ENCODE results near the gene TMEM238. TPM values are rescaled to one million over a fixed set of nuclear protein-coding genes. Genes with fewer than 3 reads are reported as not detected.

The TMEM238 gene
- total and polyA plus RNA-seq, 9 of the 15 experiments (the other 6 are each of a cell fraction or from before 2014, with no cell fraction given) = 0.18 to 5.1 (median 1.3) TPM; not detected in 4

DNA sequence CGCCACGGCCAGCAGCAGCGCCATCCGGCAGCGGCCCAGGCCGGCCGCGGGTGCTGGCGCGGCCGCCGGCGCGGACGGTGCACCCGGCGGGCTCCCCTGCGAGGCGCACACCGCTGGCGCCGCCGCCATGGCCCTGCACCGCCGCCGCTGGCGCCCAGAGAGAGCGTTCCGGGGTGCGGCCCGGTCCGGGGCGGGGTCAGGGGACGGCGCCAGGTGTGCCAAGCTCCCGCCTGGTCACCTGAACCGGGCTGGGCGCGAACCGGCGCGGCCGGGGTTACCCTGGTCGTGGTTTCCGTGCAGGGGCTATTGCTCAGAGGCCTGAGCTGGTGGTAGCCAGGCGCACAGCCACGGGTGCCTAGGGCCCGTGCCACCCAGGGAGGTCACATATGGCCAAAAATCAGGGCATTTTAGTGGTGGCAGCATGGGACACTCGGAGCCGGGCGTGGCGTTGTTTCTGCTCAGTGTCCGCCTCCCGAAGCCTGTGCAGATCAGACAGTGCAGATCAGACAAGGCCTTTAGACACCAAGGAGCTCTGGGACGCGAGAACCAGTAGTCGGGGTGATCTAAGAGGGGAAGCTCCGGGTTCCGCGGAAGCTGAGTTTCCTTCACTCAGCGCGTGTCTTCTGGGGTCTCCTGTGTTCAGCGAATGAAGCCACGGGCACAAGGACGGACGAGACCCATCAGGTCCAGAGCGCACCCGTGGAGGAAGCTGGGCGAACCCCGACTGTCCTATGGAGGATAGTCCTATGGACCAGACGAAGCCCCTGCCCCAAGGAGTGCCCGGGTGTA, at the start of gene TMEM238 (continued):
- TF ChIP-seq ZNF140 (CRISPR knock-in tag; IDR thresholded peaks at IDR 0.05) (no peak), SMAD1 (IDR thresholded peaks at IDR 0.05; ENCODE audit: low read depth, low read length, partially characterized antibody) (no peak), ATF7 (IDR thresholded peaks at IDR 0.05) (no peak), ZNF324 (CRISPR knock-in tag; IDR thresholded peaks at IDR 0.05) (no peak), GATAD2B (IDR thresholded peaks at IDR 0.05; ENCODE audit: borderline replicate concordance) (peak; percentile 63; the same call in 1 of the 2 replicates), ZNF3 (CRISPR knock-in tag; IDR thresholded peaks at IDR 0.05) (no peak), CHD2 (IDR thresholded peaks at IDR 0.05; ENCODE audit: low read depth, low read length) (no peak), TRIM24 (IDR thresholded peaks at IDR 0.05) (no peak), PTBP1 (IDR thresholded peaks at IDR 0.05; ENCODE audit: low read depth, low read length) (no peak), NR2C2 (CRISPR knock-in tag; IDR thresholded peaks at IDR 0.05) (no peak), NR2C2 (tag; IDR thresholded peaks at IDR 0.05) (peak; percentile 47), ZNF764 (CRISPR knock-in tag; IDR thresholded peaks at IDR 0.05; ENCODE audit: low read depth) (no peak), U2AF1 (optimal IDR thresholded peaks at IDR 0.05; ENCODE audit: low read depth, low read length) (no peak), SRSF1 (IDR thresholded peaks at IDR 0.05; ENCODE audit: low read depth, low read length) (no peak)
- TF ChIP-seq, protein P1, sequence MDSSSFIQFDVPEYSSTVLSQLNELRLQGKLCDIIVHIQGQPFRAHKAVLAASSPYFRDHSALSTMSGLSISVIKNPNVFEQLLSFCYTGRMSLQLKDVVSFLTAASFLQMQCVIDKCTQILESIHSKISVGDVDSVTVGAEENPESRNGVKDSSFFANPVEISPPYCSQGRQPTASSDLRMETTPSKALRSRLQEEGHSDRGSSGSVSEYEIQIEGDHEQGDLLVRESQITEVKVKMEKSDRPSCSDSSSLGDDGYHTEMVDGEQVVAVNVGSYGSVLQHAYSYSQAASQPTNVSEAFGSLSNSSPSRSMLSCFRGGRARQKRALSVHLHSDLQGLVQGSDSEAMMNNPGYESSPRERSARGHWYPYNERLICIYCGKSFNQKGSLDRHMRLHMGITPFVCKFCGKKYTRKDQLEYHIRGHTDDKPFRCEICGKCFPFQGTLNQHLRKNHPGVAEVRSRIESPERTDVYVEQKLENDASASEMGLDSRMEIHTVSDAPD (CRISPR knock-in tag; IDR thresholded peaks at IDR 0.05) = no peak
- TF ChIP-seq, protein P2, sequence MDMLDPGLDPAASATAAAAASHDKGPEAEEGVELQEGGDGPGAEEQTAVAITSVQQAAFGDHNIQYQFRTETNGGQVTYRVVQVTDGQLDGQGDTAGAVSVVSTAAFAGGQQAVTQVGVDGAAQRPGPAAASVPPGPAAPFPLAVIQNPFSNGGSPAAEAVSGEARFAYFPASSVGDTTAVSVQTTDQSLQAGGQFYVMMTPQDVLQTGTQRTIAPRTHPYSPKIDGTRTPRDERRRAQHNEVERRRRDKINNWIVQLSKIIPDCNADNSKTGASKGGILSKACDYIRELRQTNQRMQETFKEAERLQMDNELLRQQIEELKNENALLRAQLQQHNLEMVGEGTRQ (CRISPR knock-in tag; IDR thresholded peaks at IDR 0.05) = no peak
- TF ChIP-seq, protein P3, sequence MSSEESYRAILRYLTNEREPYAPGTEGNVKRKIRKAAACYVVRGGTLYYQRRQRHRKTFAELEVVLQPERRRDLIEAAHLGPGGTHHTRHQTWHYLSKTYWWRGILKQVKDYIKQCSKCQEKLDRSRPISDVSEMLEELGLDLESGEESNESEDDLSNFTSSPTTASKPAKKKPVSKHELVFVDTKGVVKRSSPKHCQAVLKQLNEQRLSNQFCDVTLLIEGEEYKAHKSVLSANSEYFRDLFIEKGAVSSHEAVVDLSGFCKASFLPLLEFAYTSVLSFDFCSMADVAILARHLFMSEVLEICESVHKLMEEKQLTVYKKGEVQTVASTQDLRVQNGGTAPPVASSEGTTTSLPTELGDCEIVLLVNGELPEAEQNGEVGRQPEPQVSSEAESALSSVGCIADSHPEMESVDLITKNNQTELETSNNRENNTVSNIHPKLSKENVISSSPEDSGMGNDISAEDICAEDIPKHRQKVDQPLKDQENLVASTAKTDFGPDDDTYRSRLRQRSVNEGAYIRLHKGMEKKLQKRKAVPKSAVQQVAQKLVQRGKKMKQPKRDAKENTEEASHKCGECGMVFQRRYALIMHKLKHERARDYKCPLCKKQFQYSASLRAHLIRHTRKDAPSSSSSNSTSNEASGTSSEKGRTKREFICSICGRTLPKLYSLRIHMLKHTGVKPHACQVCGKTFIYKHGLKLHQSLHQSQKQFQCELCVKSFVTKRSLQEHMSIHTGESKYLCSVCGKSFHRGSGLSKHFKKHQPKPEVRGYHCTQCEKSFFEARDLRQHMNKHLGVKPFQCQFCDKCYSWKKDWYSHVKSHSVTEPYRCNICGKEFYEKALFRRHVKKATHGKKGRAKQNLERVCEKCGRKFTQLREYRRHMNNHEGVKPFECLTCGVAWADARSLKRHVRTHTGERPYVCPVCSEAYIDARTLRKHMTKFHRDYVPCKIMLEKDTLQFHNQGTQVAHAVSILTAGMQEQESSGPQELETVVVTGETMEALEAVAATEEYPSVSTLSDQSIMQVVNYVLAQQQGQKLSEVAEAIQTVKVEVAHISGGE (CRISPR knock-in tag; IDR thresholded peaks at IDR 0.05) = peak in 2 of 3 experiments; percentile 16 to 28; a peak in 2 of 6 replicates
- TF ChIP-seq, protein P4, sequence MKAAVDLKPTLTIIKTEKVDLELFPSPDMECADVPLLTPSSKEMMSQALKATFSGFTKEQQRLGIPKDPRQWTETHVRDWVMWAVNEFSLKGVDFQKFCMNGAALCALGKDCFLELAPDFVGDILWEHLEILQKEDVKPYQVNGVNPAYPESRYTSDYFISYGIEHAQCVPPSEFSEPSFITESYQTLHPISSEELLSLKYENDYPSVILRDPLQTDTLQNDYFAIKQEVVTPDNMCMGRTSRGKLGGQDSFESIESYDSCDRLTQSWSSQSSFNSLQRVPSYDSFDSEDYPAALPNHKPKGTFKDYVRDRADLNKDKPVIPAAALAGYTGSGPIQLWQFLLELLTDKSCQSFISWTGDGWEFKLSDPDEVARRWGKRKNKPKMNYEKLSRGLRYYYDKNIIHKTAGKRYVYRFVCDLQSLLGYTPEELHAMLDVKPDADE (conservative IDR thresholded peaks at IDR 0.05; ENCODE audit: control insufficient read depth, low read depth, low read length) = 0 out of 2 replicates have a peak, but pooled peaks have one; percentile 5
- TF ChIP-seq, protein P5, sequence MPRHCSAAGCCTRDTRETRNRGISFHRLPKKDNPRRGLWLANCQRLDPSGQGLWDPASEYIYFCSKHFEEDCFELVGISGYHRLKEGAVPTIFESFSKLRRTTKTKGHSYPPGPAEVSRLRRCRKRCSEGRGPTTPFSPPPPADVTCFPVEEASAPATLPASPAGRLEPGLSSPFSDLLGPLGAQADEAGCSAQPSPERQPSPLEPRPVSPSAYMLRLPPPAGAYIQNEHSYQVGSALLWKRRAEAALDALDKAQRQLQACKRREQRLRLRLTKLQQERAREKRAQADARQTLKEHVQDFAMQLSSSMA (CRISPR knock-in tag; IDR thresholded peaks at IDR 0.05) = no peak

Data from K562 (cell line).